CMK (cell line): ENCODE results near the gene HIPK1.
"Not testable (repeated sequence)": the region's sequence is repeated elsewhere in the genome, so short reads cannot be mapped to it uniquely, and the experiment has no call there.

Experiments used
- DNase-seq: peaks from one replicate; pipeline ENCODE4 v3.0.0-alpha.2; 2010; ENCODE audit warnings: low read depth

Gene HIPK1

GRCh38 chr1:113945329-113945728, 16.2 kb downstream of the HIPK1 start:
- DNase-seq, result no peak

- DNase-seq, result no peak
Measured at GRCh38 chr1:113946112-113946511, 17.0 kb downstream of the HIPK1 start.

- DNase-seq, result no peak
Measured at GRCh38 chr1:113946678-113947387, 17.7 kb downstream of the HIPK1 start.

- no peak for DNase-seq
Measured at GRCh38 chr1:113947388-113948107, 18.4 kb downstream of the HIPK1 start.

GRCh38 chr1:113948151-113948550, 19.0 kb downstream of the HIPK1 start:
- DNase-seq, result not testable (repeated sequence)

GRCh38 chr1:113949007-113949406, 19.9 kb downstream of the HIPK1 start:
- no peak for DNase-seq

- no peak for DNase-seq
Measured at GRCh38 chr1:113950908-113951307, 21.8 kb downstream of the HIPK1 start.

- DNase-seq, result no peak
Measured at GRCh38 chr1:113951719-113952118, 22.6 kb downstream of the HIPK1 start.

GRCh38 chr1:113957984-113958383, 28.9 kb downstream of the HIPK1 start:
- no peak for DNase-seq

GRCh38 chr1:113958691-113959090, 29.6 kb downstream of the HIPK1 start:
- no peak for DNase-seq

GRCh38 chr1:113963281-113963906, 34.3 kb downstream of the HIPK1 start:
- DNase-seq, result no peak

- no peak for DNase-seq
Measured at GRCh38 chr1:113965703-113966412, 36.7 kb downstream of the HIPK1 start.

- no peak for DNase-seq
Measured at GRCh38 chr1:113972954-113973353, 43.8 kb downstream of the HIPK1 start.

- DNase-seq, result no peak
Measured at GRCh38 chr1:113975211-113975895, 46.2 kb downstream of the HIPK1 start.

GRCh38 chr1:113976609-113977278, 47.6 kb downstream of the HIPK1 start:
- no peak for DNase-seq

GRCh38 chr1:113977906-113978305, 48.8 kb downstream of the HIPK1 start:
- no peak for DNase-seq

GRCh38 chr1:113978863-113979702, 50.0 kb downstream of the HIPK1 start, which contains the start of gene OLFML3:
Gene OLFML3 (plus strand): TSS chr1:113979474. CDS start chr1:113979517, 43 bp downstream.
- peak; percentile 60 for DNase-seq

GRCh38 chr1:113980110-113980509, 51.0 kb downstream of the HIPK1 start:
- no peak for DNase-seq

GRCh38 chr1:113981962-113982931, 53.1 kb downstream of the HIPK1 start:
- no peak for DNase-seq
